Lung (tissue), 13 donors: ENCODE measurements around the gene ITGA7. TPM values are rescaled to one million over a fixed set of nuclear protein-coding genes. Genes with fewer than 3 reads are reported as not detected.

Experiments used
- ATAC-seq: fragments of 200-7000 bp; cut with Tn5 transposase; one replicate; pipeline ENCODE4 v1.9.1; 2020; ENCODE audit warnings: moderate number of reproducible peaks; ENCODE audit not compliant: insufficient read depth, low FRiP score
- DNase-seq, 3 donors: peaks; one replicate each; pipeline ENCODE4 v3.0.0-alpha.2; 2013 to 2017
- H3K27ac ChIP-seq, 2 donors: one replicate each; pipeline ENCODE4 v1.5.1; 2013; ENCODE audit warnings: mild to moderate bottlenecking in 2 of 2, moderate library complexity in 2 of 2, control low read depth in 1 of 2, inconsistent platforms in 1 of 2, low read depth in 1 of 2, low read length in 1 of 2
- H3K27me3 ChIP-seq, 3 donors: one replicate each; pipeline ENCODE4 v1.5.1; 2013; ENCODE audit warnings: low read length in 2 of 3; ENCODE audit not compliant: control insufficient read depth in 3 of 3, insufficient read depth in 3 of 3
- H3K36me3 ChIP-seq, 4 donors: one replicate each; pipeline ENCODE4 v1.5.1; 2013; ENCODE audit warnings: low read length in 4 of 4, mild to moderate bottlenecking in 1 of 4, moderate library complexity in 1 of 4; ENCODE audit not compliant: control insufficient read depth in 4 of 4, insufficient read depth in 4 of 4
- H3K4me1 ChIP-seq, 5 donors: one replicate each; pipeline ENCODE4 v1.5.1; 2013; ENCODE audit warnings: low read length in 5 of 5, mild to moderate bottlenecking in 2 of 5, moderate library complexity in 1 of 5; ENCODE audit not compliant: control insufficient read depth in 5 of 5, insufficient read depth in 5 of 5
- H3K4me3 ChIP-seq: one replicate; pipeline ENCODE4 v1.5.1; 2013; ENCODE audit warnings: mild to moderate bottlenecking, control low read depth, moderate library complexity
- H3K9ac ChIP-seq, 2 donors: one replicate each; pipeline ENCODE4 v1.5.1; 2013; ENCODE audit warnings: low read length in 2 of 2, control low read depth in 1 of 2; ENCODE audit not compliant: insufficient read depth in 1 of 2
- H3K9me3 ChIP-seq, 4 donors: one replicate each; pipeline ENCODE4 v1.5.1; 2013; ENCODE audit warnings: low read length in 3 of 4, mild to moderate bottlenecking in 1 of 4, moderate library complexity in 1 of 4; ENCODE audit not compliant: control insufficient read depth in 4 of 4, insufficient read depth in 3 of 4
- CTCF ChIP-seq: IDR thresholded peaks from 2 replicates; pipeline ENCODE4 v1.5.1; 2012; ENCODE audit warnings: mild to moderate bottlenecking; ENCODE audit errors: control extremely low read depth, extremely low read depth
- WGBS, 2 donors: extraction: QIAGEN DNeasy Blood & Tissue Kit; methylation state at CpG; one replicate each; pipeline ENCODE4 v1.1.7; 2013; 5-methylcytosine and 5-hydroxymethylcytosine counted together
- polyA plus RNA-seq, 2 donors: library from polyadenylated mRNA; stranded (reverse); fragments of 200-250 nt; gene quantifications; one replicate each; pipeline ENCODE4 v1.2.1, GENCODE V29; 2013
- small RNA-seq: library from RNA; depleted of rRNA; stranded (forward); fragments of <200 nt; gene quantifications from one replicate; pipeline ENCODE3, GENCODE V24; 2014; ENCODE audit warnings: low replicate concordance
- total RNA-seq, 2 donors: library from RNA; depleted of rRNA in 1 of 2; stranded (reverse); fragments of >200 nt in 1 of 2; gene quantifications; one replicate each; pipeline ENCODE4 v1.2.1, GENCODE V29; 2014 to 2021
- donor health status: control.
- donor health status: control.
- donor health status: Bipolar disorder and iron deficiency.
- donor health status: healthy.
- donor health status: DM: yes; HTN: yes; CAD: no.

Gene ITGA7
- total and polyA plus RNA-seq, 4 donors, result 8.2 to 28.4 (median 17.7) TPM

- ATAC-seq (no peak), DNase-seq (no peak)
- H3K36me3 ChIP-seq, result no peaks in the 10 kb centered on the region
- H3K27ac ChIP-seq, result no peak within 1 kb of the TSS
- H3K4me1 ChIP-seq, result no peaks in the 10 kb centered on the region
- no peaks in the 10 kb centered on the region for H3K27me3 ChIP-seq
- H3K4me3 ChIP-seq, result no peak within 1 kb of the TSS
- peaks cover 0 to 1% (median 0%) of the 10 kb centered on the region in 4 donors for H3K9me3 ChIP-seq
- H3K9ac ChIP-seq, result no peak within 1 kb of the TSS
- WGBS, 2 donors, result 85 to 87% methylated on average over 6 of the region's 6 CpGs
- TF ChIP-seq CTCF, result no peak
Observed at GRCh38 chr12:55636853-55637252, 70.9 kb downstream of the ITGA7 start, which contains the start of gene OR10P1. TSS of gene OR10P1 (plus strand) at chr12:55636892. CDS start at chr12:55636892, 0 bp downstream.

- no peaks in the 10 kb centered on the region for H3K36me3 ChIP-seq
- WGBS, 2 donors, result 82 to 91% methylated on average over 6 of the region's 6 CpGs
- H3K4me1 ChIP-seq, result peaks cover 0 to 1% (median 0%) of the 10 kb centered on the region in 5 donors
- no peak for ATAC-seq
- H3K27me3 ChIP-seq, result no peaks in the 10 kb centered on the region
- H3K4me3 ChIP-seq, result no peak overlapping the region
- H3K27ac ChIP-seq, result no peak overlapping the region
- TF ChIP-seq CTCF, result no peak
- no peak for DNase-seq
- peaks cover 0 to 1% (median 0%) of the 10 kb centered on the region in 4 donors for H3K9me3 ChIP-seq
- H3K9ac ChIP-seq, result no peak overlapping the region
Observed at GRCh38 chr12:55636116-55636655, 71.5 kb downstream of the ITGA7 start.

Small RNA genes within 50 kb of the gene (small RNA-seq; reads per million reads assigned to genes)
- not detected for gene AC009779.1
- gene AC009779.5, result not detected
- gene RF00017, result not detected

Other genes with a start within 250 kb of the ITGA7 start
- gene OR6C70, start 237.8 kb downstream of the ITGA7 start, total RNA-seq, result not detected
- not detected for gene OR6C70, start 237.8 kb downstream of the ITGA7 start, polyA plus RNA-seq
- not detected for gene OR6C68, start 215.5 kb downstream of the ITGA7 start, total RNA-seq
- not detected for gene OR6C68, start 215.5 kb downstream of the ITGA7 start, polyA plus RNA-seq
- not detected for gene OR6C4, start 158.3 kb downstream of the ITGA7 start, total RNA-seq
- not detected for gene OR6C4, start 158.3 kb downstream of the ITGA7 start, polyA plus RNA-seq
- gene OR2AP1, start 135.4 kb downstream of the ITGA7 start, total RNA-seq, result not detected
- not detected for gene OR2AP1, start 135.4 kb downstream of the ITGA7 start, polyA plus RNA-seq
- gene OR10P1, start 71.0 kb downstream of the ITGA7 start, total RNA-seq, result not detected
- not detected for gene OR10P1, start 71.0 kb downstream of the ITGA7 start, polyA plus RNA-seq
- 100 to 1,000 TPM in 1 of 2 donors, 10 to 100 TPM in 1; 53.9 to 132 TPM for gene BLOC1S1, start 8.1 kb upstream of the ITGA7 start, total RNA-seq
- 100 to 1,000 TPM; 351 to 374 TPM for gene BLOC1S1, start 8.1 kb upstream of the ITGA7 start, polyA plus RNA-seq
- gene RDH5, start 12.5 kb upstream of the ITGA7 start, total RNA-seq, result 1 to 10 TPM; 4.4 to 5.4 TPM
- 1 to 10 TPM; 3.1 to 3.4 TPM for gene RDH5, start 12.5 kb upstream of the ITGA7 start, polyA plus RNA-seq
- gene CD63, start 21.1 kb upstream of the ITGA7 start, total RNA-seq, result 1,000 to 10,000 TPM in 1 of 2 donors, 100 to 1,000 TPM in 1; 516 to 1,425 TPM
- 1,000 to 10,000 TPM; 1,829 to 2,824 TPM for gene CD63, start 21.1 kb upstream of the ITGA7 start, polyA plus RNA-seq
- 1 to 10 TPM; 2.8 to 8.3 TPM for gene GDF11, start 35.2 kb upstream of the ITGA7 start, total RNA-seq
- gene GDF11, start 35.2 kb upstream of the ITGA7 start, polyA plus RNA-seq, result 1 to 10 TPM in 1 of 2 donors, under 1 TPM in 1; 0.93 to 3.5 TPM
- gene SARNP, start 109.8 kb upstream of the ITGA7 start, total RNA-seq, result 10 to 100 TPM; 51.9 to 76.7 TPM
- 100 to 1,000 TPM in 1 of 2 donors, 10 to 100 TPM in 1; 87.7 to 102 TPM for gene SARNP, start 109.8 kb upstream of the ITGA7 start, polyA plus RNA-seq
- 10 to 100 TPM; 22.4 to 69.2 TPM for gene ORMDL2, start 110.1 kb upstream of the ITGA7 start, total RNA-seq
- gene ORMDL2, start 110.1 kb upstream of the ITGA7 start, polyA plus RNA-seq, result 10 to 100 TPM; 94.6 to 98.1 TPM
- gene DNAJC14, start 121.7 kb upstream of the ITGA7 start, total RNA-seq, result 10 to 100 TPM; 24.9 to 33.0 TPM
- 10 to 100 TPM; 15.8 to 30.7 TPM for gene DNAJC14, start 121.7 kb upstream of the ITGA7 start, polyA plus RNA-seq
- 10 to 100 TPM in 1 of 2 donors, 1 to 10 TPM in 1; 9.6 to 53.9 TPM for gene MMP19, start 135.0 kb upstream of the ITGA7 start, total RNA-seq
- 10 to 100 TPM in 1 of 2 donors, 1 to 10 TPM in 1; 9.3 to 92.1 TPM for gene MMP19, start 135.0 kb upstream of the ITGA7 start, polyA plus RNA-seq
- 10 to 100 TPM; 32.0 to 32.3 TPM for gene PYM1, start 220.0 kb upstream of the ITGA7 start, total RNA-seq
- gene PYM1, start 220.0 kb upstream of the ITGA7 start, polyA plus RNA-seq, result 10 to 100 TPM; 37.7 to 44.9 TPM
- gene DGKA, start 223.3 kb upstream of the ITGA7 start, total RNA-seq, result 10 to 100 TPM; 33.7 to 41.1 TPM
- 10 to 100 TPM; 19.3 to 28.0 TPM for gene DGKA, start 223.3 kb upstream of the ITGA7 start, polyA plus RNA-seq